H1 (cell line): ENCODE measurements around the gene OLFML2A. TPM values are rescaled to one million over a fixed set of nuclear protein-coding genes. Genes with fewer than 3 reads are reported as not detected.

Experiments used
- CTBP2 ChIP-seq: IDR thresholded peaks from 2 replicates; pipeline ENCODE4 v1.7.0; 2011; ENCODE audit warnings: borderline replicate concordance, mild to moderate bottlenecking, moderate library complexity, mixed read lengths, low read length; ENCODE audit not compliant: insufficient read depth, insufficient read length
- KDM1A ChIP-seq: fragments of 200-600, 300-600 bp; sonication (generic); IDR thresholded peaks from 2 replicates; pipeline ENCODE4 v1.7.1; 2016; ENCODE audit warnings: mild to moderate bottlenecking, low read length, borderline replicate concordance
- KDM5A ChIP-seq: fragments of 200-600 bp; IDR thresholded peaks from 2 replicates; pipeline ENCODE4 v1.7.1; 2012; ENCODE audit warnings: mild to moderate bottlenecking, low read length, inconsistent platforms, mixed read lengths
- NANOG ChIP-seq: IDR thresholded peaks from 2 replicates; pipeline ENCODE4 v1.6.1; 2011; ENCODE audit warnings: low read length, low read depth, mild to moderate bottlenecking, inconsistent platforms; ENCODE audit not compliant: insufficient read depth, poor library complexity, severe bottlenecking
- POLR2A ChIP-seq, 2 experiments: IDR thresholded peaks; 1 replicate in 1 of 2; 2 replicates in 1 of 2; pipeline ENCODE4 v1.6.1; 2011; ENCODE audit warnings: low read depth in 2 of 2, low read length in 2 of 2, mild to moderate bottlenecking in 2 of 2; ENCODE audit errors: control extremely low read depth in 1 of 2
- SP4 ChIP-seq: IDR thresholded peaks from 2 replicates; pipeline ENCODE4 v1.6.1; 2012; ENCODE audit warnings: low read length, inconsistent platforms
- TAF7 ChIP-seq: optimal IDR thresholded peaks from 2 replicates; pipeline ENCODE3; 2011; ENCODE audit warnings: low read depth, mild to moderate bottlenecking, inconsistent platforms, low read length, moderate library complexity, borderline replicate concordance
- TEAD4 ChIP-seq: IDR thresholded peaks from 2 replicates; pipeline ENCODE4 v1.6.1; 2012; ENCODE audit warnings: low read depth, low read length, inconsistent platforms, mixed read lengths
- ZNF274 ChIP-seq: IDR thresholded peaks from 2 replicates; pipeline ENCODE4 v1.7.0; 2012; ENCODE audit warnings: low read length, borderline replicate concordance; ENCODE audit errors: extremely low read depth
- polyA plus RNA-seq, 7 experiments: library from polyadenylated mRNA; depleted of rRNA in 3 of 7; stranded (reverse) in 5 of 7; unstranded in 2 of 7; fragments of >200 nt in 5 of 7; fragments of 200-250 nt in 2 of 7; gene quantifications; 1 replicate in 5 of 7; 2 replicates in 1 of 7; 4 replicates in 1 of 7; pipeline versions ENCODE4 v1.2.1 to v1.2.3, GENCODE V29; 2011 to 2013; ENCODE audit warnings: missing spikeins in 2 of 7, mixed read lengths in 2 of 7
- total RNA-seq: library from RNA; stranded (reverse); fragmentation: NEBNext Ultra II Directional; extraction: Animal tissue kit (Norgen Biotek cat#: 25700); gene quantifications from 2 replicates; pipeline ENCODE4 v1.2.1, GENCODE V29; 2021
- TF ChIP-seq, protein P1 (sequence below): IDR thresholded peaks from 2 replicates; pipeline ENCODE4 v1.6.1; 2012; ENCODE audit warnings: inconsistent platforms

The OLFML2A gene
- total and polyA plus RNA-seq, 2 of the 8 experiments (the other 6 are each of a cell fraction or from before 2014, with no cell fraction given): 7.8 to 11.5 TPM

DNA sequence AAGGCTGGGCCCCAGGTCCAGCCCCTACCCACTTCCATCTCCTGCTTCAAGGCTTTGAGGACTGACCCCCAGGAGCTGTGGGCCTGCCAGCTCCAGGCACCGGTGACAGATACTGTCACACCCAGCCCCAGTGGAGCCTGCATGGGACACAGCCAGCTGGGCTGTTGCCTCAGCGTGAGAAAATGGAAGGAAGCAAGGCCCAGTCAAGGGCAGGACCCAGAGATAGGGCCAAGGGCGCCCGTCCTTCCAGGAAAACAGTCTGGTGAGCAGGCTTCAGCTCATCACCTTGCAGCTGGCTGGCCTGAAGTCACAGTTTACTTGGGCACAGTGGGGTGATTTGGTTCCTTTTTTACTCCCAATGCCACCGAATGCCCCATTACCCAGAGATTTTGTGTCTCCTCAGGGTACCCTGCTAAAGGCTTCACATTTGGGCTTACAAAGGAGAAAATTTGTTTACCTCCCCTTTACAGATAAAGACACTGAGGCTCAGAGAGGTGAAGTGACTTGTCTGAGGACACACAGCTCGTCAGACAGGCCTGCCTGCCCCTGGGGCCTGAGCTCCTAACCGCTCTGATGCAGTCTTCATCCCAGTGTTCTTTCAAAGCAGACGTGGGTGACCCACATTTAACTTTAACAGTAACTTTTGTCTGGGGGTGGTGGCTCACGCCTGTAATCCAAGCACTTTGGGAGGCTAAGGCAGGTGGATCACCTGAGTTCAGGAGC lies 54.9 kb downstream of the OLFML2A start (continued):
- TF ChIP-seq TEAD4 (no peak), KDM1A (no peak), POLR2A (IDR thresholded peaks at IDR 0.05; ENCODE audit: control extremely low read depth in 1 of 2, low read depth in 2 of 2, low read length in 2 of 2) (no peak), CTBP2 (no peak), KDM5A (no peak), SP4 (no peak), NANOG (no peak), TAF7 (no peak), ZNF274 (no peak)
- TF ChIP-seq, protein P1, sequence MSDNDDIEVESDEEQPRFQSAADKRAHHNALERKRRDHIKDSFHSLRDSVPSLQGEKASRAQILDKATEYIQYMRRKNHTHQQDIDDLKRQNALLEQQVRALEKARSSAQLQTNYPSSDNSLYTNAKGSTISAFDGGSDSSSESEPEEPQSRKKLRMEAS: no peak
- TF ChIP-seq, all 59 proteins: peak for 0
